Right forelimb (tissue), 1 donor: ENCODE data around the gene TTK.
"Not testable (repeated sequence)": the region's sequence is repeated elsewhere in the genome, so short reads cannot be mapped to it uniquely, and the experiment has no call there.

Experiments
- DNase-seq: peaks from one replicate; pipeline ENCODE4 v3.0.0-alpha.2; 2018

TTK gene

DNA sequence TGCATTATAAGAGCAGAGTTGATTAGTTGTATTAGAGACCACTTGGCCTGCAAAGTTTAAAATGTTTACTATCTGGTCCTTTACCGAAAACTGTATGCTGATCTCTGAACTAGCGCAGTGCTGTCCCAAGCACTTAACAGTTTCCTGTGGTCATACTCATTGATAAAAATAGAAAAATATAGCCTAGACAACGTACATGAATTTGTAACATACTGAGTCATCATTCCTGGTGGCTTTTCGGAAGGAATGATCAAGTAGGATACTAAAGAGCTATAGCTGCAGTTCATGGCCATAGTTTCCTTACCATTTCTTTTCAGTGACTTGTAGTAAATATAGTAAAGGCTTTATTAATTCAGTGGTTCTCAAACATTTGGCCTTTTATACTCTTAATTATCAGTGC, 18.4 kb downstream of the TTK start:
- DNase-seq: no peak

DNA sequence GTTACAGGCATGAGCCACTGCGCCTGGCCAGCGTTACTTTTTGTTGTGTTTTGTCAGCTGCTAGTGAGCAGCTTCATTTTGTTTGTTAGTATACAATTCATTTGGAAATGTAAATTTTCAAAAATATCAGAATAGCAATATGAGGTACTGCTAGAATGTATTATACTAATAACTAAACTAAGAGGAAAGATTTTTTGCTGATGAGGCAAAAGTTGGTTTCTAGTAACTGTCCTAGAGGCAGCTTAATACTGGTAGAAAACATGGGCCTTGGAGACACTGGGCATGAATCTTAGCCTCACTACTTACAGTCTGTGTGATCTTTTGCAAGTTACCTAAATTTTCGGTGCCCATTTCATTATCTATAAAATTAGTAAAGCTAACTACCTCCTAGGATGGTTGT, 24.1 kb downstream of the TTK start:
- no peak for DNase-seq

DNA sequence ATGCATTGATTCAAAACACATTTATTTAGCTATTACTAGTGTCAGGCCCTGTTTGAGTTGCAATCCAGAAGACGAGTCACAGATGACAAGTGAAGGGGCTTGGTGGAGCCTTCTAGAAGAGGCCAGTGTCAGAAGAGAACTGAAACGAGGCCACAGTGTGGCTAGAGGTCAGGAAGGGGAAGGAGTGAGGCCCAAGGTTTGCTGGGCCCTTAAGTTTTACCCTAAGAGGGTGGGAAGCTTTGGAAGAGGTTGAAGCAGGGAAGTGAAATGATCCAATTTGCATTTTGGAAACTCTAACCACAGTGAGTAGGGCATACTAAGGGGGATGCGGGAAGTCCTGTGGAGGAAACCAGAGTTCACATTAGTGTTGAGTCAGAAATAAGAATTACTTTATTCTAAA, 25.0 kb downstream of the TTK start:
- DNase-seq: no peak

DNA sequence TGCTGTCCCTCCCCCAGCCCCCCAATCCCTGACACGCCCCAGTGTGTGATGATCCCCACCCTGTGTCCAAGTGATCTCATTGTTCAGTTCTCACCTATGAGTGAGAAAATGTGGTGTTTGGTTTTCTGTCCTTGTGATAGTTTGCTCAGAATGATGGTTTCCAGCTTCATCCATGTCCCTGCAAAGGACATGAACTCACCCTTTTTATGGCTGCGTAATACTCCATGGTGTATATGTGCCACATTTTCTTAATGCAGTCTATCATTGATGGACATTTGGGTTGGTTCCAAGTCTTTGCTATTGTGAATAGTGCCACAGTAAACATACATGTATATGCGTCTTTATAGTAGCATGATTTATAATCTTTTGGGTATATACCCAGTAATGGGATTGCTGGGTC, 43.8 kb downstream of the TTK start:
- not testable (repeated sequence) for DNase-seq

DNA sequence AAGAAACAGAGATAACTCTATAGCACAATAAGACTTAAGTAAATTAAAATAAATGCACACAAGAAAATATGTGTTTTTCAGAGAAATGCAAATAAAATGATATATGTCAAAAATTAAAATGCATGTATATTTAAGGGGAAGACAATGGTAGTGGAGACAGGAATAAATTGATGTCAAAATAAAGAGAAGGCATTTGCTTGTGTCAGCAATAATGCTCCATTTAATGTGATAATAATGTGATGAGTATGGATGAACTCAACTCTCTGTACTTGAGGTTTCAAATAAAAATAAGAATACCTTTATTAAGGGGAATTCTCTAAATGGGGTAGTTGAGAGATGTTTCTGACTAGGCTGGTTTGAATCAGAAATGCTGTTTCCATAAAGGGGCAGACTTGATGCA, 56.3 kb downstream of the TTK start:
- DNase-seq: no peak

DNA sequence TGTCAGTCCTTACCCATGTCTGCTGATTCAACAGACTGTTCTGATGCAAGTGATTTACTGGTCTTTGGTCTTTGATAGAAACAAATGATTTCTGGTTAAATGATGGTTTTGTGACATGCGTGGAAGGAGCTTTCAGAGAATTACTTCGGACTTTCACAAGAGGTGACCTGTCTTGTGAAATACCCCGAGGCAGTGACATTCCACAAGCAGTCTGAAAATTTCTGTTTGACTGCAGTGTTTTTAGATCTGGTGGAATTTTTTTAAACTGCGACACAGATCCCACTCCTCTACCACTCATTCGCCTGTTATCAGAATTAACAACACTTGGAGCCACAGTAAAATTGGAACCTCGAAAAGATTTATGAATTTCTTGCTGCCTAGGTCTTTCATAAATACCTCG, 63.7 kb downstream of the TTK start:
- DNase-seq: not testable (repeated sequence)

DNA sequence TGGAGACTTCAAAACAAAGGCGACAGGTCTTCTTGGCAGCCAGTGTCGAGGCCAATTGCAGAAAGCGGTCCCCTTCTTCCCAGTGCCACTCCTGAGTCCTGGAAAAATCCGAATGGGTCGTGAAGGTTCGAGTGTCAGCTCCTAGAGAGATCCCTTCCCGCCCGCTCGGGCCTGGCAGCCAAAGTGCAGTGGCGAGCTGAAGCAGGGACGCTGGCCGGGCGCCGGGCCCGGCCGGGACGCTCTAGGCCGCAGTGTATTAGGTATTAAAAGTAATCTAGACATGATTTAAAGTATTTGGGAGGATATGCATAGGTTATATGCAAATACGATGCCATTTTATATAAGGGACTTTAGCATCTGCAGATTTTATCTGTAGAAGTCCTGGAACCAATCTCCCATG, 66.0 kb downstream of the TTK start:
- DNase-seq: not testable (repeated sequence)

DNA sequence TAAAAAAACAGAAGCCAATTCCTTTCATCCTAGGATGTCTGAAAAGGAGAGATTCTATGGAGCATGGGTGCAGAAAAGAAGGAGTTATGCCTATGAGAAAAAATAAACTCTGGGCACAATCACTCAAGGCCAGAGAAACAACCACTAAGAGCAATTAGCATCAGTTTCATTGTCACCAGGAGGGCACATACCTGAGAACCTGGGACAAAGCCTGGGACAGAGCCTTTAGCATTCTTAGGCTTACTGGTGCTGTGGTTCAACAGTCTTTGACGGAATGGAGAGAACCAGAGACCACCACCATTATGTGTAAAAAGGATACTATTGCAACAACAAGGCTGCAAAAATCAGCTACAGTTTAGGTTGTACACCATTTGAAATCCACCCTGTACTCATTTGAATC, 72.6 kb downstream of the TTK start:
- no peak for DNase-seq

DNA sequence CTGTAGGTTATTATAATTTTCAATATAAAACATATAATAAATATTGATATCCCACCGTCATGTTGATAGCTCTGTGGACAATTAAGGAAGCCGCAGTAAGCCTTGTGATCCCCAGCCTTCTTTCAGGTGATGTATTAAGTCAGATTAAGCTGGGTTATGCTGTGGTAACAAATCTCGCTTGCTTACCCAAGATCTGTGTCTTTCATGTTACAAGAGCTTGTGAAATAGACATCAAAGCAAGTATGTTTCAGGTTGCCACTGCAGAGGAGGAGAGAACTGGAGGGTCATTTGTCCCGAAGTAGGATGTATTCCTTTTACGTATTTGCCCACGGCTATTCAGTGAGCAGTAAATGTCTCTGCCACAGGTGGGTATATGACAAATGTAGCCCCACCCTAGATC, 84.2 kb downstream of the TTK start:
- DNase-seq: no peak

DNA sequence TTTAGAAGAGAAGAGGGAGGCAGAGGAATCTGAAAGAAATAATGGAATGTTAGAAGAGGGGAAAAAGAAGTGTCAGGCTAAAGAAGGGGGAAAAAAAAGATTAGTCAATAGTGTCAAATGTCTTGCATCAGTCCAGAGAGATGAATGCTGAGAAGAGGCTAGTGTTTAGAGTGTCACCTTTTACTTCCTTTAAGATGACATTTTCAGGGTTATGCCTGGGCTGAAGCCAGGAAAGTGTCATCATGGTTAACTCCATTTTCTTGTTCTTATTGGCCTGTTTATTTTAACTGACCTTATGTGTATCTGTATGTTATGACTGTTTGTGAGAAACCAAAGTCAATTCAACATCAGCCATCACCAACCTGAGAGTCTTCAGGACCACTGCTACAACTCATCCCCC, 87.1 kb downstream of the TTK start:
- DNase-seq: no peak
